Smooth muscle cell of the coronary artery (primary cell): ENCODE measurements around the gene JAML. TPM values are rescaled to one million over a fixed set of nuclear protein-coding genes. Genes with fewer than 3 reads are reported as not detected.

Experiments used
- total RNA-seq: library from RNA; depleted of rRNA; stranded (reverse); fragments of >200 nt; gene quantifications from 2 replicates; pipeline ENCODE4 v1.2.3, GENCODE V29; 2014; ENCODE audit warnings: low replicate concordance

The JAML gene
- not detected in 2 replicates for total RNA-seq

GRCh38 chr11:118224511-118225188 lies at the start of gene JAML:
JAML (minus strand) TSS chr11:118225011; CDS start chr11:118214866, 10,145 bp downstream.

GRCh38 chr11:118263695-118264568 lies 39.1 kb upstream of the JAML start, which contains the start of gene MPZL2:
MPZL2 (minus strand) TSS chr11:118264297; CDS start chr11:118264153, 144 bp downstream.

DNA sequence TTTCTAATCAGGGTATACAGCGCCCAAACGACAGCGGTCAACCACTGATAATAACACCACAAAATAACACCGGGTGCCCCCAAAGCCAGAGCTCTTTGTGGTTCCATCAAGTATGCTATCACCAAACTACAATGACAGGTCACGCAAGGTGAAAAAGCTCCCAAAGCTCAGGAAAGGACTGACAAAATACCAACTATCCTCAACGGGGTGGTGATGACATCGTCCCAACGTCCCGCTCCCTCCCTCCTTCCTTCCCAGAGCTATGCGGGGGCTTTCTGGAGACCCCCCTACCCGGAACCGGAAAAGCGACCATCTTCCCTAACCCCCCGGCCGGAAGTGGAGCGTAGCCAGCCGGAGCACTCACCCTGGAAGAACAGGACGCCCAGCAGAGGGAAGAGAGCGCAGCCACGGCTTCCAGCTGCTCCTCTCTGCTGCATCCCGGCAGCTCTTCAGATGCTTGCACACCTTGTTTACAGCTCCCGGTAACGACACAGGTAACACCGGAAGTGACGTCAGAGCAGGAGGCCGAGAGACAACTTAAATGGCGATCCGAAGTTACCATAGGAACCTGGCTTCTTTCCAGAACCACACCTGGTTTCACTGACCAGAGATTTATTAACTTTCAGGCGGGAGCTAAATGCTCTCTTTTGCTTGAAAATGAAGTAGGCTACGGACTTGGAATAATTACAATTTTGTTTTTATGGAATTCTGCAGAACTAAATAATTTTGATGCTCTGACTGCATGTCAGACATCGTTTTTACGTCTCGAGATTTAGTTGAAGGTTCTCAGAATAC lies 27.2 kb upstream of the JAML start, which contains the start of gene MPZL3:
TSS of gene MPZL3 (minus strand) at position 508 of the 795 bp plus-strand sequence. CDS start at position 437, 71 bp downstream.

DNA sequence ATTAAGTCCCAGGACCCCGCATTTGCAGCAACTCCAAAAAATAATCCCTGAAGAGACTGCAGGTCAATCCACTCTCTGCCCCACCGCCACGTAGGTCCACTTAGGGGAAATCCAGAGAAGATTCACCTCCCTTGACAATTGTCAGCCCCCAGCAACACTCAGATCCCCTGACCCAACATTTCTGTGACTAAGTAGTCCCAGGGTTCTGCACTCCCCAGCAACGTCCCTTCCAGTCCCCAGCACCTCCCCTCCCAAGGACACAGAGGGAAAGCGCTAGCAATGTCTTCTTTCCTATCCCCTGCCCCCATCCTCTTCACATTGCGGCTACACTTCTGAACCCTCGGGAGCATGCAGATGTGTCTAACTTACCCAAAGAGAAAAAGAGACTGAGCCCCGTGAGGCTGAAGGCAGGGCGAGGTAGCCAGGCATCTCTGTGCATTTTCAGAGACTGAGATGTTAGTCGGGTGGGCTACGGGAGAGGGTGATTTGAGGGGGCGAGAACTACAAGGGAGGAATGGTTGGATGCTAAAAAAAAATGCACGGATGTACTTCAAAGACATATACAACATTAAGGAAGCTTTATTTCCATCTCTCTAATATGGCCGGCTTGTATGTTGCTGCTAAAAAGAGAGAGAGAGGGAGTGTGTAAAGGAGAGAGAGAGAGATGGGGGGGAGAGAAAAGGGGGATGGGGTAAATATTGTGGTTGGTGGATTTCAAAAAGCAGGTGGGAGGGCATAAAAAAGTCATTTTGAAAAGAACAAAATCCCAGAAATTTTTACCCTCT lies 48.6 kb downstream of the JAML start, which contains the start of gene SCN2B:
TSS of gene SCN2B (minus strand) at position 647 of the 785 bp plus-strand sequence. CDS start at position 439, 208 bp downstream.

GRCh38 chr11:118152552-118153471 lies 72.0 kb downstream of the JAML start, which contains the start of gene SCN4B:
SCN4B (minus strand) TSS chr11:118152823; CDS start chr11:118152673, 150 bp downstream.

Other genes starting within 250 kb of the JAML start
- gene IL10RA, start 238.6 kb downstream of the JAML start, total RNA-seq: 0.08 TPM in 1 of 2 replicates, not detected in the other
- not detected in 2 replicates for gene TMPRSS4, start 147.9 kb downstream of the JAML start, total RNA-seq
- gene SMIM35, start 138.0 kb downstream of the JAML start, total RNA-seq: not detected in 2 replicates
- not detected in 2 replicates for gene SCN4B, start 72.2 kb downstream of the JAML start, total RNA-seq
- not detected in 2 replicates for gene SCN2B, start 48.4 kb downstream of the JAML start, total RNA-seq
- 0.12 and 1.1 TPM in 2 replicates for gene MPZL3, start 27.4 kb upstream of the JAML start, total RNA-seq
- 0.08 and 0.94 TPM in 2 replicates for gene MPZL2, start 39.3 kb upstream of the JAML start, total RNA-seq
- not detected in 2 replicates for gene CD3E, start 79.7 kb upstream of the JAML start, total RNA-seq
- not detected in 2 replicates for gene CD3D, start 117.7 kb upstream of the JAML start, total RNA-seq
- gene CD3G, start 119.3 kb upstream of the JAML start, total RNA-seq: not detected in 2 replicates
- 13.3 and 26.5 TPM in 2 replicates for gene UBE4A, start 134.6 kb upstream of the JAML start, total RNA-seq
- 126 and 165 TPM in 2 replicates for gene ATP5MG, start 176.6 kb upstream of the JAML start, total RNA-seq
- 12.3 and 14.9 TPM in 2 replicates for gene KMT2A, start 211.5 kb upstream of the JAML start, total RNA-seq